ENCODE results near the gene ID2. TPM values are rescaled to one million over a fixed set of nuclear protein-coding genes. Genes with fewer than 3 reads are reported as not detected.
A peak's percentile ranks its signal among the peaks of the same experiment; 100 is the strongest.
"Not testable (repeated sequence)": the region's sequence is repeated elsewhere in the genome, so short reads cannot be mapped to it uniquely, and the experiment has no call there.

ID2 gene
- total RNA-seq, 2 donors from 2014 or later = 223 to 250 TPM

- peaks cover 0 to 2% of the 10 kb centered on the region in 2 donors for H3K36me3 Mint-ChIP-seq (ENCODE audit: insufficient read depth in 2 of 2)
- H3K4me1 Mint-ChIP-seq (ENCODE audit: low read depth) = no peaks in the 10 kb centered on the region
- peaks cover 6% of the 10 kb centered on the region for H3K27me3 Mint-ChIP-seq (ENCODE audit: low read depth)
- no peak for ATAC-seq (replicated peaks in 1 of 2)
- no peak for DNase-seq
- peaks cover 3% of the 10 kb centered on the region in 2 donors for H3K9me3 Mint-ChIP-seq
- H3K27ac Mint-ChIP-seq = no peak overlapping the region
- H3K4me3 Mint-ChIP-seq = no peak overlapping the region
These were observed 39.6 kb downstream of the ID2 start for GRCh38 chr2:8721410-8721809.

GRCh38 chr2:8722986-8723385 is 41.1 kb downstream of the ID2 start:
- DNase-seq = no peak
- no peak overlapping the region for H3K27ac Mint-ChIP-seq
- peaks cover 0 to under 1% of the 10 kb centered on the region in 2 donors for H3K36me3 Mint-ChIP-seq (ENCODE audit: insufficient read depth in 2 of 2)
- H3K4me3 Mint-ChIP-seq = no peak overlapping the region
- no peaks in the 10 kb centered on the region for H3K9me3 Mint-ChIP-seq
- H3K4me1 Mint-ChIP-seq (ENCODE audit: low read depth) = peaks cover 1% of the 10 kb centered on the region
- no peaks in the 10 kb centered on the region for H3K27me3 Mint-ChIP-seq (ENCODE audit: low read depth)
- no peak for ATAC-seq (replicated peaks in 1 of 2)

- Mint-ChIP-seq H3K36me3 (ENCODE audit: insufficient read depth in 2 of 2) (peaks cover 4 to 7% of the 10 kb centered on the region in 2 donors), H3K4me3 (no peak overlapping the region), H3K27me3 (ENCODE audit: low read depth) (no peaks in the 10 kb centered on the region), H3K4me1 (ENCODE audit: low read depth) (peaks cover 9% of the 10 kb centered on the region), H3K9me3 (no peaks in the 10 kb centered on the region), H3K27ac (no peak overlapping the region)
- ATAC-seq (replicated peaks in 1 of 2) = no peak
- no peak for DNase-seq
These were observed 44.0 kb downstream of the ID2 start for GRCh38 chr2:8725838-8726237.

GRCh38 chr2:8728305-8729015 is 46.6 kb downstream of the ID2 start:
- no peak overlapping the region for H3K4me3 Mint-ChIP-seq
- peak in 1 of 2 donors; percentile 30 for ATAC-seq (replicated peaks in 1 of 2)
- H3K4me1 Mint-ChIP-seq (ENCODE audit: low read depth) = peaks cover 9% of the 10 kb centered on the region
- no peaks in the 10 kb centered on the region for H3K27me3 Mint-ChIP-seq (ENCODE audit: low read depth)
- no peaks in the 10 kb centered on the region for H3K9me3 Mint-ChIP-seq
- no peak for DNase-seq
- peaks cover 4 to 19% of the 10 kb centered on the region in 2 donors for H3K36me3 Mint-ChIP-seq (ENCODE audit: insufficient read depth in 2 of 2)
- no peak overlapping the region for H3K27ac Mint-ChIP-seq

GRCh38 chr2:8729101-8729500 is 47.2 kb downstream of the ID2 start:
- DNase-seq; H3K27ac Mint-ChIP-seq; H3K4me3 Mint-ChIP-seq; H3K9me3 Mint-ChIP-seq; H3K27me3 Mint-ChIP-seq (ENCODE audit: low read depth); H3K4me1 Mint-ChIP-seq (ENCODE audit: low read depth); ATAC-seq (replicated peaks in 1 of 2): not testable (repeated sequence)
- peaks cover 4 to 19% of the 10 kb centered on the region in 2 donors for H3K36me3 Mint-ChIP-seq (ENCODE audit: insufficient read depth in 2 of 2)

GRCh38 chr2:8729939-8730338 is 48.1 kb downstream of the ID2 start:
- ATAC-seq (replicated peaks in 1 of 2) (no peak), DNase-seq (no peak)
- Mint-ChIP-seq H3K9me3 (no peaks in the 10 kb centered on the region), H3K27ac (no peak overlapping the region), H3K4me1 (ENCODE audit: low read depth) (peaks cover 9% of the 10 kb centered on the region), H3K4me3 (no peak overlapping the region), H3K36me3 (ENCODE audit: insufficient read depth in 2 of 2) (peaks cover 4 to 19% of the 10 kb centered on the region in 2 donors), H3K27me3 (ENCODE audit: low read depth) (no peaks in the 10 kb centered on the region)

GRCh38 chr2:8732601-8733000 is 50.7 kb downstream of the ID2 start:
- no peaks in the 10 kb centered on the region for H3K9me3 Mint-ChIP-seq
- H3K36me3 Mint-ChIP-seq (ENCODE audit: insufficient read depth in 2 of 2) = peaks cover 4 to 19% of the 10 kb centered on the region in 2 donors
- DNase-seq = no peak
- H3K27me3 Mint-ChIP-seq (ENCODE audit: low read depth) = no peaks in the 10 kb centered on the region
- H3K27ac Mint-ChIP-seq = no peak overlapping the region
- ATAC-seq (replicated peaks in 1 of 2) = no peak
- H3K4me3 Mint-ChIP-seq = no peak overlapping the region
- H3K4me1 Mint-ChIP-seq (ENCODE audit: low read depth) = peaks cover 9% of the 10 kb centered on the region

Other genes with a start within 250 kb of the ID2 start
- 10 to 100 TPM; 31.4 to 39.6 TPM for gene KIDINS220, start 155.6 kb downstream of the ID2 start, total RNA-seq

Data from activated T-cell treated with anti-CD3 and anti-CD28 coated beads, Interleukin-2, amount 50 U/mL, for 72 hours (primary cell).